Muscle layer of colon (tissue), 2 donors: ENCODE measurements around the gene MIER3.

Source experiments
- H3K27ac ChIP-seq: one replicate; pipeline ENCODE4 v1.7.0; 2013; ENCODE audit warnings: low read depth, mild to moderate bottlenecking, low read length, moderate library complexity
- H3K27me3 ChIP-seq, 2 donors: one replicate each; pipeline ENCODE4 v1.7.0; 2013; ENCODE audit warnings: low read length in 2 of 2, mild to moderate bottlenecking in 2 of 2; ENCODE audit not compliant: insufficient read depth in 2 of 2, control insufficient read depth in 1 of 2
- H3K36me3 ChIP-seq: one replicate; pipeline ENCODE4 v1.7.0; 2013; ENCODE audit warnings: mild to moderate bottlenecking, low read length; ENCODE audit not compliant: insufficient read depth
- H3K4me1 ChIP-seq: one replicate; pipeline ENCODE4 v1.7.0; 2013; ENCODE audit warnings: mild to moderate bottlenecking, low read length; ENCODE audit not compliant: insufficient read depth
- H3K4me3 ChIP-seq, 2 donors: one replicate each; pipeline ENCODE4 v1.7.0; 2013; ENCODE audit warnings: low read length in 2 of 2, low read depth in 1 of 2, mild to moderate bottlenecking in 1 of 2, moderate library complexity in 1 of 2
- H3K9ac ChIP-seq: one replicate; pipeline ENCODE4 v1.7.0; 2013; ENCODE audit warnings: low read length
- H3K9me3 ChIP-seq: one replicate; pipeline ENCODE4 v1.7.0; 2013; ENCODE audit warnings: mild to moderate bottlenecking, low read length
- donor health status: abdominal sarcoma.
- donor health status: Adenocarcinoma of cecum.

Gene MIER3

DNA sequence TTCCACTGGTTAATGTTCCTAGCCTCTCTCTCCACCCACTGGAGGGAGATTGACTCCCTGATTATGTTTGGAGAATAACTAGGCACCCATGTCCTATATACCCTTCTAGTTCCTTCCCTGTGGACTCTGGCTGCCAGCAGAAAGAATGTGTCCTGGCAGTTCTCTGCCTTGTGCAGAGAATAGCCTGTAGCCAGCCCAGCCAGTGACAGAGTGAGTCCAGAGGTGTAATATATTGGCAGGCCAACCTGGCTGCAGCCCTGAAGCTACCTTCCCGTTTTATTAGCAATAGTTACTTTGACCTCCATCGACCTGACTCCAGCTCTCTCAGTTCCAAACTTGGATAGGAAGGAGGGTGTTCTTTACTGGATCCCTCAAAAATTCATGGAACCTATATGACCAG, 34.4 kb downstream of the MIER3 start:
- no peak overlapping the region for H3K27ac ChIP-seq

DNA sequence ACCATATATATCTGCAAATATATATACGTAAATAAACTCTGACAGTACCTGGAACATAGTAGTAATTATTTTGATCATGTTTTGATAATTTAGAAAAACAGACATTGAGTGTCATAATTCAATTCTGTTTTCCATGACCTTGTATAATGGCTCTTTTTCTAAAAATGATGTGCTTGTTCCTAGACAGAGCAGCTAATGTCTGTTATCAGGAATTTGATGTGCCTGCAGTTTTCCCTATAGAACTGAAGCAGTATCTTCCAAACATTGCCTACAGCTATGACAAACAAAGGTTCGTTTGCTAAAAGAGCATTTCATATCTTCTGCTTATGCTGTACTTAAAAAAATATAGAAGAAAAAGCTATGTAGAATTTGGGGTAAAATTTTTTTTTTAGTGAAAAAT, 37.2 kb downstream of the MIER3 start:
- no peaks in the 10 kb centered on the region for H3K4me1 ChIP-seq
- H3K9me3 ChIP-seq, result no peaks in the 10 kb centered on the region
- H3K27ac ChIP-seq, result no peak overlapping the region
- H3K27me3 ChIP-seq, result no peaks in the 10 kb centered on the region
- no peak overlapping the region for H3K4me3 ChIP-seq
- no peaks in the 10 kb centered on the region for H3K36me3 ChIP-seq
- no peak overlapping the region for H3K9ac ChIP-seq

More for the DNA sequence above, 34.4 kb downstream of the MIER3 start:
- Histone ChIP-seq H3K4me3 (no peak overlapping the region), H3K9ac (no peak overlapping the region), H3K27me3 (no peaks in the 10 kb centered on the region), H3K9me3 (no peaks in the 10 kb centered on the region), H3K36me3 (peaks cover 16% of the 10 kb centered on the region), H3K4me1 (no peaks in the 10 kb centered on the region)

DNA sequence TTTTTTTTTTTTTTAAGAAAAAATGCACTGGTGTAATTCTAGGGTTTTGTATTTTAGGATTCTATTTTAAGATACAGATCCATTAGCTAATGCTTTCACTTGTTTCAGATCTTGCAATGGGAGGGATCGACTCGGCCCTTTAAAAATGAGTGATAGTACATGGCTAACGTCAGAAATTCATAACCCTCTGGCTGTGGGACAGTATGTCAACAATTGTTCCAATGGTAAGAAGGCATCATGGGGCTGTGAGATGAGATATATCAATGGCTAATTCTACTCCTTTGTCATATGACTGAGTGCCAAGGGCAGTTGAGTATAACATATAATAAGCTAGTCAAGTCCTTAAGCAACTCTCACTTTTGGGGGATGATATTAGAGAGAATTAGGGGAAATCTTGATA, 38.2 kb downstream of the MIER3 start:
- Histone ChIP-seq H3K36me3 (no peaks in the 10 kb centered on the region), H3K27ac (no peak overlapping the region)

DNA sequence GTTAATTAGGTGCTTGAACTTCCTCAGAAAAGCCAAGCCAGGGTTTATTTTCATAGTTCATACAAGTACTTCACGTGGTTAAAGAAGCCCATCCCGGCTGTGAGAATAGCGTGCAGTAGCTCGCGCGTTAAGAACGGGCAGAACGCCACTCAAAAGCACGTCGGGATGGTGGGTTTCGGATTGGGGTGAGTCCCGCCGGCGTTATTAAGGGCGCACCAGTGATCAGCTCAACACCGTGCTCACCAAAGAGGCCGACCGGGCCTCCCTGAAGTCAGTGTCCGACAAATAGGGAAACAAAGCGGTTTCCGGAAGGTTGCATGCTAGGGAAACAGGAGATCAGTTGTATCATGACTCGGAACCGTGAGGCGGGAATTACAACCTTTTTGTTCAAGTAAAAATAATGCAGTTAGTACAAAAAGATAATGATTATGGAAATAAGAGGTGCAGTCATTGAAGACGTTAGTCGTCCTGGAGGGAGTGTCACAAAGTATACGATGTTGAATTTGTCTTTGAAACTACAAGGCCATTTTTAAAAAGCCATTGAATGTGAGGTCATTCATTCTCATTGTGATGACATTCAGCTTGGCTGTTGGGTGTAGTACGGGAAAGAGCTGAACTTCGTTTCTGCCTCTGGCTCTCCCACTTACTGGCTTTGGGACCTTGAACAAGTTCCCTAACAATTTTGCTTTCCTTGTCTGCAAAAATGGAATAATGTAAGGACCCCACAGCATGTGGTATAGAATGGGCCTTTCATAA, 41.5 kb downstream of the MIER3 start:
- Histone ChIP-seq H3K4me1 (no peaks in the 10 kb centered on the region), H3K9ac (peak overlapping the region; percentile 92), H3K27me3 (no peaks in the 10 kb centered on the region), H3K9me3 (no peaks in the 10 kb centered on the region), H3K27ac (peak overlapping the region; percentile 99), H3K36me3 (no peaks in the 10 kb centered on the region), H3K4me3 (peak overlapping the region; percentile 81 to 98)

More for the DNA sequence above, 38.2 kb downstream of the MIER3 start:
- no peaks in the 10 kb centered on the region for H3K9me3 ChIP-seq
- no peaks in the 10 kb centered on the region for H3K4me1 ChIP-seq
- no peaks in the 10 kb centered on the region for H3K27me3 ChIP-seq
- no peak overlapping the region for H3K4me3 ChIP-seq
- no peak overlapping the region for H3K9ac ChIP-seq

DNA sequence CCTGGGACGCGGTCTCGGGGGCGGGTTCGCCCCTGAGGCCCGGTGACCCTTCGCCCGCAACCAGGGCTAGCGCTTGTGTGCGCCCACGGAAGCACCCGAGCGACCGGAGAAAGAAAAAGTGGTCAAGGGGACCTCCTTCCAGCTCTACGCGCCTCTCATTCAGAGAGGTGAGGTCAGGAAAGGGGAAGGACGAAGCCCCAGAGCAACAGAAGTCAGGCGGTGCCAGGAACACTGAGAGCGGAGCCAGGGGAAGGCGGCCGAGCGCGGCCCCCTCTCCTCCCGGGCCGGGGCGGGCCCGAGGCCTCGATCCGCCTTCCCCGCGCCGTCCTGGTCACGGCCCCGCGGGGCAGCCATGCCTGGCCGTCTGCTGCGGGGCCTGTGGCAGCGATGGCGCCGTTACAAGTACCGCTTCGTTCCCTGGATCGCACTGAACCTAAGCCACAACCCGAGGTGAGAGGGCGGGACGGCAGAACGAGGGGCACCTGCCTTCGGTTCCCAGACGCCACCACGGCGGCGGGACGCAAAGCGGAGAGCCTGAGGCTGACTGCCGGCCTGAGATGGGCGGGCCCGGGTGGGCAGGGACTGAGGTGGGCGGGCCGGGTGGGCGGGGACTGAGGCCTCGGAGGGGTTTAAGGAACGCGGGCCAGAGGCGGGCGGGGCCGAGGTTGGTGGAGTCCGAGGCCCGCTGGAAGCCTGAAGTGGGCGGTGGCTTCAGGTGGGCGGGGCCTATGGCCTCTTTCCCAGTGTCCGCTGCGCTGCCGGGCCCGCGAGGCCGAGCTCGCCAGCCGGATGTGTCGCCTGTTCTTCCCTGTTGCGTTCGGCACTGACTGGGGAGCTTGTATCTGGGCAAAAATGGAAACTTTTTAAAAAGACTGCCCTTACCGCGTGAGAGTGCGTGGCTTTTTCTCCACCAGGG, 42.4 kb downstream of the MIER3 start, which contains the start of gene SETD9:
Gene SETD9, plus strand, starts transcription at position 303 of the 916 bp plus-strand sequence. Its CDS starts 50 bp downstream, at position 353.
- peak within 1 kb of the TSS; percentile 93 for H3K9ac ChIP-seq
- peak within 1 kb of the TSS; percentile 99 for H3K27ac ChIP-seq
- H3K27me3 ChIP-seq, result no peaks in the 10 kb centered on the region
- no peaks in the 10 kb centered on the region for H3K9me3 ChIP-seq
- no peaks in the 10 kb centered on the region for H3K36me3 ChIP-seq
- no peaks in the 10 kb centered on the region for H3K4me1 ChIP-seq
- H3K4me3 ChIP-seq, result peak within 1 kb of the TSS; percentile 81 to 98

DNA sequence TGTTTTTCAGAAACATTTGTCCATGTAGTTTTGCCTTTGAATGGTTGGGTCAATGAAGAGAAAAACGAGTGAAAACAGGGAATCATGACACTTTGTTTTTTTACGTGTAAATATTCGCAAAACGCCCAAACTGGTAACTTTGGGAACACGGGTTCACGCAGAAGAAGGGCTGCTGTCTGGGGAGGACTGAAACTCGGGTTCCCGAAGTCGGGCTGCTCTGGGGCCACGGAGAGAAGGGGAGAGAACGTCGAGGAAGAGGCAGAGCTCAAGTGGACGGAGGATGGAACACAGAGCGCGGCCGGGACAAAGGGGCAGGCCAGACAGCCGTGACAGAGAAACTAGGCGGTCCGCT, 43.0 kb downstream of the MIER3 start:
- peak overlapping the region; percentile 79 to 88 for H3K4me3 ChIP-seq
- peak overlapping the region; percentile 93 for H3K9ac ChIP-seq
- no peaks in the 10 kb centered on the region for H3K4me1 ChIP-seq
- H3K27ac ChIP-seq, result peak overlapping the region; percentile 94
- H3K9me3 ChIP-seq, result no peaks in the 10 kb centered on the region
- no peaks in the 10 kb centered on the region for H3K36me3 ChIP-seq
- H3K27me3 ChIP-seq, result no peaks in the 10 kb centered on the region

DNA sequence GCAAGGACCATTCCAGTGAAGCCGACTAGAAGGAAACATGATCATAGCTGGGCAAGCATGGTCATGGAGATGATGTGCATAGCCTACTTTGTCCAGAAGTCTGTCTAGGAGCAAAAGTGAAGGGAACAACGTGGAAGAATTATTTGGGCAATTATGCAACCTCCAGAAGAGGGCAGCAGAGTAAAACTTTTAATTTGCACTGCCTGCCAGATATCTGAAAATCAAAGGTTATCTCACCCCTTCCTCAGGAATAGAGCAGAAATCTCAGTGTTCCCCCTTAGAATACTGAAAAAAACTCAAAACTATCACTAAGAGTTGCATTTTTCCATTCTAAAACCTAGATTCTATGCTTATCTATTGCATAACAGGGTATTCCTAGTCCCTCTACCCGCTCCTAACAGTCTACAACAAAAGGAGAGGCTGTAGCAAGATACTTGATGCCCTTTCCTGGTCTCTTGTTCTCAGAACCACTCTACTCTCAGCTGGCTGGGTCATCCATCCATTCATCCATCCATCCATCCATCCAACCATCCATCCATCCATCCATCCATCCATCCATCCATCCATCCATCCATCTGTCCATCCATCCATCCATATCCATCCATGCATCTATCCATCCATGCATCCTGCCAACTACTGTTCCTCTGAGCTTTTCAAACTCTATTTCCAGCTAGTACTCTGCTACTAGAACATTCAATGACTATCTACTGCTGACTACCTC, 50.9 kb downstream of the MIER3 start:
- H3K4me1 ChIP-seq, result no peaks in the 10 kb centered on the region
- no peak overlapping the region for H3K9ac ChIP-seq
- H3K27ac ChIP-seq, result no peak overlapping the region
- H3K36me3 ChIP-seq, result no peaks in the 10 kb centered on the region
- no peaks in the 10 kb centered on the region for H3K9me3 ChIP-seq
- H3K27me3 ChIP-seq, result no peaks in the 10 kb centered on the region
- H3K4me3 ChIP-seq, result no peak overlapping the region

DNA sequence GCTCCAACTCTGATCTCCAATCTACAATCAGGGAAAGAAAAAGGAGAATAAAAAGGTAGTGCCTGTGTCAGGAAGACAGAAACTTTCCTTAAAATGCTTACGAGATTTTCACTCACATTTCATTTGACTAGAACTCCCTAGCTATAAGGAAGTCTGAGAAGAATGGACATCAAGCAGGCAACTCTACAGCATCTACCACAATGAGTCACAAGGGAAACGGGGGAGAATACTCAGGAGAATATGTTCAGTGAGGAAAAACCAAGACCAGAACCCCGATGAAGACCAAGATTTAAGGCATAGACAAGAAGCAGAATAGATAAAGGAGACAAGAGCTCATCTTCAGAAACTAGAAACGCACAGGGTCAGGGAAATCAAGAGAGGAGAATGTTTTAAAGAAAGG, 51.5 kb downstream of the MIER3 start:
- Histone ChIP-seq H3K36me3 (no peaks in the 10 kb centered on the region), H3K9me3 (no peaks in the 10 kb centered on the region), H3K9ac (no peak overlapping the region), H3K27me3 (no peaks in the 10 kb centered on the region), H3K4me1 (no peaks in the 10 kb centered on the region), H3K27ac (no peak overlapping the region), H3K4me3 (no peak overlapping the region)

DNA sequence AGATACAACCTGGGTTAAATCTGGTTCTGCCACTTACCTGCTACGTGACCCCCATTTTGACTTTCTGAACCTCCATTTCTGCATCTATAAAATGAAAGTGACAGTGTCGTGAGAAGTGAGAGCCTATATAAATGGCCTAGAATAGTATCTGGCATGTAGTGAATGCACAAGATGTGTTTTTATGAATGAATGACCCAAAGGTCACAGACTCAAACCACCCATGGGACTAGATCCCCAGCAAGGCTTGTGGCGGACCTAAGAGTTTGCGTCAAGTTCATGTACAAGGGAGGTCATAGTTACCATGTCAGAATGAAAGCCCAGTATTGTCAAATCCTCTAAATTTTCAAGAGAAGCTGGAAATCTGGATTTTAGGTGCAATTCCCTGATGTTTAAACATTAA, 53.7 kb downstream of the MIER3 start:
- Histone ChIP-seq H3K27ac (no peak overlapping the region), H3K36me3 (peaks cover 4% of the 10 kb centered on the region), H3K9ac (no peak overlapping the region), H3K4me3 (no peak overlapping the region), H3K9me3 (no peaks in the 10 kb centered on the region), H3K27me3 (no peaks in the 10 kb centered on the region), H3K4me1 (no peaks in the 10 kb centered on the region)

DNA sequence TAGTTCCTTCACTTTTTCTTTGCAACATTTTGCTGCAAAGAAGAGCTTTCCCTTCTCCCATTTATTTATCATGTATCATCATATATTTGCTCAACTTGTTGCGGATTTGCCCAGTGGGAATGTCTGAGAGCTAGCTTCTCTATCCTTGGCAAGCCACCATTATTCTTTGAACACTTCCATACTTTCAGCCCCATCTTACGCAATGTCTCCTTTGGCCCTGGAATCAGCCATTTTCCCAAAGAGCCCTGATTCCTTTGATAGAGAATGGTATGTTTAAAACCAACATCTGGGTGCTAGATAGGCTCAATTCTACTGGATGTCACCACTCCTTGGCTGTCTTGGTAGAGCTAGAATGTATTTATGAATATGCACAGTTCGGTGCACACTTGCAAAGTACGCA, 55.2 kb downstream of the MIER3 start:
- no peaks in the 10 kb centered on the region for H3K9me3 ChIP-seq
- H3K9ac ChIP-seq, result no peak overlapping the region
- no peak overlapping the region for H3K27ac ChIP-seq
- H3K4me3 ChIP-seq, result no peak overlapping the region
- peaks cover 4% of the 10 kb centered on the region for H3K36me3 ChIP-seq
- H3K4me1 ChIP-seq, result no peaks in the 10 kb centered on the region
- no peaks in the 10 kb centered on the region for H3K27me3 ChIP-seq

DNA sequence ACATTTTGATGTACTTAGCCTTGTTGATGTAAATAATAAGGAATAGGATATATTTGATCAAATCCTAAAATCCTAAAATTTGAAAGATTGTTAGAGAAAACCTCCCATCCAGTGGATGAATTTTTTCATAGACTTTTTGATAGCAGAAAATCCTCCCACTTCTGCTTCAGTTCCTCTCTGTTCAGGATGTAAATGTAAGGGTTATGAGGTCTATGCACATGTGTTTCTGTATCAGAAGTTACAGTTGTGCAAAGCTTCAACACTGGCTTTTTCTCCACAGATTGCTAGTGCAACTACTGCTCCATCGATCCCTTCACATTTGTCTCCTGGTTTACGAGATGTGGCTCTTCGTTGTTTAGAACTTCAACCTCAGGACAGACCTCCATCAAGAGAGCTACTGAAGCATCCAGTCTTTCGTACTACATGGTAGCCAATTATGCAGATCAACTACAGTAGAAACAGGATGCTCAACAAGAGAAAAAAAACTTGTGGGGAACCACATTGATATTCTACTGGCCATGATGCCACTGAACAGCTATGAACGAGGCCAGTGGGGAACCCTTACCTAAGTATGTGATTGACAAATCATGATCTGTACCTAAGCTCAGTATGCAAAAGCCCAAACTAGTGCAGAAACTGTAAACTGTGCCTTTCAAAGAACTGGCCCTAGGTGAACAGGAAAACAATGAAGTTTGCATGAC, 58.5 kb downstream of the MIER3 start:
- Histone ChIP-seq H3K4me1 (no peaks in the 10 kb centered on the region), H3K36me3 (peaks cover 8% of the 10 kb centered on the region), H3K9me3 (no peaks in the 10 kb centered on the region), H3K27ac (no peak overlapping the region), H3K4me3 (no peak overlapping the region), H3K27me3 (no peaks in the 10 kb centered on the region), H3K9ac (no peak overlapping the region)
